Amniotic stem cell (primary cell): Measurements from ENCODE around the gene BMPER.

Experiments
- DNase-seq: peaks from one replicate; lab custom pipeline; 2025; lab: John Stamatoyannopoulos, UW

The BMPER gene

DNA sequence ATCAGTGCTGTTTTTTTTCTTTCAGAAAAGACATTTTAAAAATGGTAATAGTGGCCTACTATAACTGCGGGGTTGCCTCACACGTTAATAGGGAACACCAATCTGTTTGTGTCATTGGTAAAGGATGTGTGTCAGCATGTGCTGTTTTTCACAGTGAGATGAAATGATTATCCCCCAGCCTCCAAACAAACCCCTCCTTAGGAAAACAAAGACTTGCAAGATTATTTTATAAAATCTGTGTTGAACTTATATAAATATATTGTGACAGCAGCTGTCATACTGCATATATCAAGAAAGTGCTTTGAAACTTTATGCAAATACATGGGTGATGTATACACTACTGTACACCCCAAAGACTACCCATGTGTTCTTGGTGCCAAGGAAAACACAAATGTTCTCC lies 125.8 kb downstream of the BMPER start:
- DNase-seq, result no peak

- DNase-seq, result no peak
These were observed 129.4 kb downstream of the BMPER start for GRCh38 chr7:34034728-34035127.

- DNase-seq, result no peak
These were observed 130.9 kb downstream of the BMPER start for GRCh38 chr7:34036051-34036920.

DNA sequence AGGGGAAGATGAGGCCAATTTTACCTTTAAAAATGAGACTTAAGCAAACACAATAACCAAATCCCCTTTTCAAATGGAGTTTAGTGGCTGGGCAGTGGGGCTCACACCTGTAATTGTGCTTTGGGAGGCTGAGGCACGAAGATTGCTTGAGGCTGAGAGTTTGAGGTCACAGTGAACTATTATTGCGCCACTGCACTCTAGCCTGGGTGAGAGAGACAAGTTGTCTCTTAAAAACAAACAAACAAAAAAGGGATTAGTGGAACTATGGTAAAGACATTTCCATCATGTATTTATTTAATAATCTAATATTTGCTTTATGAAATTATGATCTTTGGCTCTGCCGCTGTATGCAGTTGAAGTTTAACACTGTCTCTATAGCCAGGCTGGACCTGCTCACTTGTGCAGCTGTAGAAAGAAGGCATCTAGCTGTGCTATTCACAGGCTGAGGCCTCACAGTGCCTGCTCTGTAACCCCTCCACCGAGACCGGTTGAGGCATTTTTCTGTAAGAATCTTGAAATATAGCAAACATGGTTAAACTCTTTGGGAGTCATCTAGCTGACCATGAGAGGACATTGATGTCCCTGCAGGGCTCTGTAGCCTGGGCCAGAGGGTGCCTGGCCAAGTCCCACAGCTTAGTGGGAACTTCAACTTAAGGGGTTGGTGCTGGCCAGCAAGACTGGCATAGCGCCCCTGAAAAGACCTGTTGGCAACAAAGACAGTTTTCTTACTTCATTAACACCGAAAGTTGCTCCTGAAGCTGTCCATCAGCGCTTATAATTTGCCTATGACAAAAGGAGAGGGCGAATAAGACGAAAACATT lies 131.8 kb downstream of the BMPER start:
- DNase-seq, result no peak

- DNase-seq, result no peak
These were observed 133.6 kb downstream of the BMPER start for GRCh38 chr7:34038816-34039470.

DNA sequence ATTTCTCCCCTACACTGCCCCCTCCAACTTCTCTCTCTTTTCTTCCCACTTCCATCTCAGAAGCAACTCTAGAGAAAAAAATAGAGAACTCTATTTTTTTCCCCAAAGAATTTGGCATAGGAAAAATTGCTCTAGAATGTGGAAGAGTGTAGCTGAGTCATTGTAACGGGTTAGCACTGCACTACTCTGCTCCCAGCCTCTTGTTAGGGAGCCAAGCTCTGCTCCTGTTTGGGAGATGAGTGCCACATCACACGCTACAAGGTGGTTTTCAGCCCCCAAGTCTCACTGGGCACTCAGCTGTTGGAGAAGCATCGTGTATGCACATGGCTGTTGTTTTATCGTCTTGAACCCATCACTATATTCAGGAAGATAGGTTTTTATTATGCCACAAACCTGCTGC lies 136.4 kb downstream of the BMPER start:
- DNase-seq, result no peak

GRCh38 chr7:34042406-34042805 lies 137.1 kb downstream of the BMPER start:
- DNase-seq, result no peak

DNA sequence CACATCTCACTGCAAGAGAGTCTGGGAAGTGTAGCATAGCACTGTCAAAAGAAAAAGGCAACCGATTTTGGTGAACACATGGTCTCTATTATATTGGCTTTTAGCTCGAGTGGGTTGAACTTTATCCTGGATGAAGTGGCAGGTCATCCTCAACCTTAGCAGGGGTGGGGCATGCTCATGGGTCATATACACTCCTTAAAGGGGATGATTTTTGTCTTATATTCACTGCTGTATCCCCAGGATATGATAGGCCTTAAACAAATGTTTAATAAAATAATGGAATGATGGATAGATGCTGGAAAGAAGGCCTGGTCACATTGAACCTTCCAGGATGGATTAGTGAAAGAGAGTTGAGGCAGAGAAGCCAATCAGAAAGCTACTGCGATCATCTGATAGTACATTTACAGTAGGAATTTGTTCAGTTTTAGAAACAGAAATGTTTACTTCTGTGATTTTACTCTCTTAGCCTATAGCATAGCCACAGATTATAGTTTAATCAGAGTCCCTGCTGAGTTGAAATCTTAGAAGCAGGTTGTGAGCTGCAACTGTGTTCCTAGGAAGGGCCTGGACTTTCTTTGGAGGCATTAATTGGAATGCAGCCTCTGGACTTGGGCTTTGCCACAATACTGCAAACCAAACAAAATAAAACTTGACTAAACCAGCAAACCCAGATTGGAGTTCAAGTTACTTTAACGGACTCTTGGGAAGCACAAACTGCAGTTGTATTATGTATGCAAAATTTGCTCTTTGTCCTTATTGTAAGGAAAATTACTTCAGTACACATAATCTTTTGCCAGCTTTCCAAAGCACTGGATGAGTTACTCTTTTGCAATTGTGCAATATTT lies 138.3 kb downstream of the BMPER start:
- DNase-seq, result no peak

- DNase-seq, result no peak
These were observed 138.9 kb downstream of the BMPER start for GRCh38 chr7:34044306-34044643.

- DNase-seq, result no peak
These were observed 139.5 kb downstream of the BMPER start for GRCh38 chr7:34044734-34045353.

GRCh38 chr7:34048445-34048844 lies 143.1 kb downstream of the BMPER start:
- no peak for DNase-seq

GRCh38 chr7:34054075-34054474 lies 148.7 kb downstream of the BMPER start:
- DNase-seq, result no peak

DNA sequence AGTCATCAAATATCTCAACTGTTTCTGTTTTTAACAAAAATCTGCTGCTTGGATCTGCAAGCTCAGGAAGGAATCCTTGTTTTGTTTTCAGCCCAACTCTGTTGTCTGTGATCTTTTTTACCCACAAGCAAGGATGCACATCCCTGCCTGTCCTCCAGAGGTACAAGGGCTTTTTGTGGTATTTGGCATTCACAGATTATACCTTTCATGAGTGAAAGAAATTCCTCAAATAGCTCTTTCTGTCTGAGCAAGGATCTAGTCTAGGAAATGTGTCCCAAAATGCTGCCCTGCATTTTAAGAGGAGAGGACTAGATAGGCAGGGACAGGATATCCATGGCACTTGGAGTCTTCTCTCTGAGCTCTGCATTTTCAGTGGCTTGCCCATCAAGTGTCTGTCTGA lies 151.8 kb downstream of the BMPER start:
- DNase-seq, result no peak

DNA sequence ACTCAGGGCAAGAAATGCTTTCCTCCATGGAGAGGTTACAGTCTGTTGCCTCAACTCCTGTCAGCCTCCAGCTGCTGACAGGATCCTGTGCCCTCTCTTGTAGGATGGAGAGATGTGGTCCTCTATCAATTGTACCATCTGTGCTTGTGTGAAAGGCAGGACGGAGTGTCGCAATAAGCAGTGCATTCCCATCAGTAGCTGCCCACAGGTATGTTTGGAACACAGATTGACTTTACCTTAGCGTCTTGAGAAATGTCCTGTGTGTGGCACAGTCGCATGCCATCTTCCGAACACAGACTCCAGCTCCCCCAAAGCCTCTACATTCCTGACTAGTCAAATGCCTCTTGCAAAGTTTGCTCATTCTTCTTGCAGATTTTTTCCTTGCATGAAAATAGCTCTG lies 152.6 kb downstream of the BMPER start:
- DNase-seq, result no peak

DNA sequence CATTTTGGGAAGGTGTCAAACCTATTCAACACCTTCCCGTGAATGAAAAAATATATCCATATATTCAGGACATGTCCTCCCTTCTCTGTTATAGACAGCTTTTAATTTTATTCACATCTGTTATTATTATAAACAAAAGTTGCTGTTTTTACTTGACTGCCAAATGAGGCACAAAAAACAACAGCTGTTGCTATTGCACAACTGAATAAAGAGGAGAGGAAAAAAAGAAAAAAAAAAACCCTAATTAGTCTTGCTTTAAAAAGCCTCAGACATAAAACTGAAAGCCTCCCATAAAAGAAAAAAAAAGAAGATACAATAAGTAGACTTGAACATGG lies 153.4 kb downstream of the BMPER start:
- no peak for DNase-seq

DNA sequence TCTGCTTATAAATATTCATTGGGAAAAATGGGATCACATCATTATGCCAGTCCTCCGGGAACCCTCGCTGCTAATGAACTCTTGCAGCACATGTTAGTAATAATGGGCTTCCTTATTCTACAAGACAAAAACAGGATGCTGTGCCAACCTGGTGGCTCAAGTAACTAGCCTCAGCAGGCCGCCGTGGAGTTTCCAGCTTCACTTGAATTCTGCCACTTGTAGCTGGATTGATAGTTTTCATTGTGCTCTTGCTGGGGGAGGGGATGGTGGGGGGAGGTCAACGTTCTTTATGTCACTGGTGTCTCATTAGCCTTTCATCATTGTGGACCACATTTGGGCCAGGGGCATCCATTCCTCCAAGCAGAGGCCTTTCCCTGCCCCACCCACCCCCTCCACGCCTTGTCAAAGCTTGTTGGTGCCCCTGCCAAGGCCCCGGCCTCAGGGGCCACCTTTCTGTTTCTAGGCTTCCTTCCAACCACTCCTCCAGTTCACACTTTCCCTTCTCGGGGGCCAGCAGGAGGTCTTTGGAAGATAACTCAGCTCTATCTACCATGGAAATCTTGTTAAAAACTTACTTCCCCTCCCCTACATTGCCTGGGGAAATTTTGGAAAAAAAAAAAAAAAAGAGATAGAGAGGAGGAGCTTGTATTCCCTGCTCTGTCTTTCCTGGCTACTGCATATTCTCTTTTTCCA lies 153.9 kb downstream of the BMPER start:
- DNase-seq, result no peak

GRCh38 chr7:34060196-34060947 lies 155.0 kb downstream of the BMPER start:
- DNase-seq, result no peak

DNA sequence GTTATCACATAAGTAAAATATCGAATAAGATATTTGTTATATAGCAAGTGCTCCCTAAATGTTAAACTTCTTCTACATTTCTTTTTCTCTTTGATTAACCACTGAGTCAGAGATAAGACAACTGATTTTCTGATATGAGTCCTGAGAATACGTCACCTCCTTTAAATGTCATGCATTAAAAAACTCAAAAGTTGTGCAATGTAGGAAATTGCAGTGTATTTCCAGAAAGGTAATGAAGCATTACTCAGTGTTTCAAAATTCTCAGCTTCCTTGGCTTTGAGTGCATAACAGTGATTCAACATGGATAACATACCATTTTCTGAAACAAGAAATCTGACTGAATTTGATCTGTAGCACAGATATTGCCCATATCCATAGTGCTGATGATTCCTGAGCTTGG lies 155.8 kb downstream of the BMPER start:
- DNase-seq, result peak; percentile 70

- DNase-seq, result no peak
These were observed 157.0 kb downstream of the BMPER start for GRCh38 chr7:34062341-34062740.

GRCh38 chr7:34062826-34063225 lies 157.5 kb downstream of the BMPER start:
- no peak for DNase-seq
